Keratinocyte (primary cell): ENCODE data around the gene FBXO34. TPM values are rescaled to one million over a fixed set of nuclear protein-coding genes. Genes with fewer than 3 reads are reported as not detected.
A peak's percentile ranks its signal among the peaks of the same experiment; 100 is the strongest.

Experiments
- DNase-seq: peaks from one replicate; pipeline ENCODE4 v3.0.0-alpha.2; 2011; ENCODE audit warnings: low read depth, missing footprints, low spot score
- FAIRE-seq: peaks from 2 replicates; lab custom pipeline; 2011; peaks lifted over from hg19 to GRCh38; lab: Jason Lieb, UNC
- H2AFZ ChIP-seq: 2 replicates; pipeline ENCODE4 v1.6.0; 2012; ENCODE audit warnings: low read length, control low read depth, inconsistent platforms; ENCODE audit not compliant: control insufficient read depth
- H3K27ac ChIP-seq: 2 replicates; pipeline ENCODE4 v1.5.1; 2011; ENCODE audit warnings: low read length; ENCODE audit not compliant: control insufficient read depth, insufficient read depth
- H3K27me3 ChIP-seq: 3 replicates; pipeline ENCODE4 v1.6.0; 2011; ENCODE audit warnings: low read length; ENCODE audit not compliant: control insufficient read depth, insufficient read depth; ENCODE audit errors: extremely low read depth
- H3K36me3 ChIP-seq, 2 experiments: 2 replicates in 1 of 2; 3 replicates in 1 of 2; pipeline ENCODE4 v1.5.1; 2011; ENCODE audit warnings: low read length in 2 of 2, mild to moderate bottlenecking in 1 of 2; ENCODE audit not compliant: control insufficient read depth in 2 of 2, insufficient read depth in 2 of 2; ENCODE audit errors: extremely low read depth in 1 of 2
- H3K4me1 ChIP-seq: 3 replicates; pipeline ENCODE4 v1.5.1; 2011; ENCODE audit warnings: low read length; ENCODE audit not compliant: control insufficient read depth, insufficient read depth; ENCODE audit errors: extremely low read depth
- H3K4me2 ChIP-seq: 3 replicates; pipeline ENCODE4 v1.6.0; 2011; ENCODE audit warnings: low read depth, low read length; ENCODE audit not compliant: control insufficient read depth, insufficient read depth; ENCODE audit errors: extremely low read depth
- H3K4me3 ChIP-seq, 3 experiments: fragments of 200-600 bp in 1 of 3; sonication (generic) in 1 of 3; 2 replicates in 2 of 3; 3 replicates in 1 of 3; pipeline ENCODE4 v1.5.1; 2011 to 2016; ENCODE audit warnings: low read length in 3 of 3, mild to moderate bottlenecking in 3 of 3, control low read depth in 2 of 3, inconsistent platforms in 1 of 3, low read depth in 1 of 3, mixed read lengths in 1 of 3, mixed run types in 1 of 3, moderate library complexity in 1 of 3; ENCODE audit not compliant: control insufficient read depth in 2 of 3, insufficient read depth in 2 of 3; ENCODE audit errors: extremely low read depth in 1 of 3
- H3K79me2 ChIP-seq: 2 replicates; pipeline ENCODE4 v1.6.0; 2012; ENCODE audit warnings: low read length; ENCODE audit not compliant: control insufficient read depth, insufficient read depth
- H3K9ac ChIP-seq: 3 replicates; pipeline ENCODE4 v1.6.0; 2011; ENCODE audit warnings: low read length; ENCODE audit not compliant: control insufficient read depth, insufficient read depth; ENCODE audit errors: extremely low read depth
- H3K9me1 ChIP-seq: 3 replicates; pipeline ENCODE4 v1.6.0; 2011; ENCODE audit warnings: low read length; ENCODE audit not compliant: control insufficient read depth, insufficient read depth; ENCODE audit errors: extremely low read depth
- H3K9me3 ChIP-seq: 2 replicates; pipeline ENCODE4 v1.5.1; 2012; ENCODE audit warnings: low read depth, low read length; ENCODE audit not compliant: control insufficient read depth
- H4K20me1 ChIP-seq: 3 replicates; pipeline ENCODE4 v1.6.0; 2011; ENCODE audit warnings: low read length; ENCODE audit not compliant: control insufficient read depth, insufficient read depth; ENCODE audit errors: extremely low read depth
- EZH2 ChIP-seq: IDR thresholded peaks from one replicate; pipeline ENCODE4 v1.6.1; 2012; ENCODE audit warnings: inconsistent platforms, mild to moderate bottlenecking, low read length, moderate library complexity
- dilution Hi-C: fragments of 300-500 bp; cut with MboI; formaldehyde crosslinking; loops from one replicate; pipeline ENCODE4 v1.7.0; 2020; ENCODE audit warnings: low sequenced_read_pairs; ENCODE audit not compliant: extremely low pct_ligation_motif_present
- polyA plus RNA-seq, 5 experiments: library from polyadenylated mRNA; depleted of rRNA in 3 of 5; stranded (reverse) in 3 of 5; stranded (forward) in 1 of 5; unstranded in 1 of 5; fragments of >200 nt; gene quantifications; 1 replicate in 1 of 5; 2 replicates in 3 of 5; 3 replicates in 1 of 5; pipeline versions ENCODE4 v1.2.1 to v1.2.3, GENCODE V29; 2011 to 2012; ENCODE audit warnings: missing spikeins in 2 of 5, low read depth in 1 of 5, low replicate concordance in 1 of 5
- TF ChIP-seq, protein P1 (sequence below), 3 experiments: IDR thresholded peaks in 1 of 3; conservative IDR thresholded peaks in 1 of 3; optimal IDR thresholded peaks in 1 of 3; 2 replicates in 2 of 3; 3 replicates in 1 of 3; pipeline versions ENCODE3 to v1.5.1; 2011; ENCODE audit warnings: low read length in 3 of 3, mild to moderate bottlenecking in 3 of 3, moderate library complexity in 2 of 3, control low read depth in 1 of 3, inconsistent platforms in 1 of 3; ENCODE audit not compliant: insufficient read depth in 2 of 3; ENCODE audit errors: extremely low read depth in 1 of 3

FBXO34 gene
- polyA plus RNA-seq, 1 donor (not counting 4 experiments of a cell fraction or from before 2014, with no cell fraction given): 18.0 TPM

DNA sequence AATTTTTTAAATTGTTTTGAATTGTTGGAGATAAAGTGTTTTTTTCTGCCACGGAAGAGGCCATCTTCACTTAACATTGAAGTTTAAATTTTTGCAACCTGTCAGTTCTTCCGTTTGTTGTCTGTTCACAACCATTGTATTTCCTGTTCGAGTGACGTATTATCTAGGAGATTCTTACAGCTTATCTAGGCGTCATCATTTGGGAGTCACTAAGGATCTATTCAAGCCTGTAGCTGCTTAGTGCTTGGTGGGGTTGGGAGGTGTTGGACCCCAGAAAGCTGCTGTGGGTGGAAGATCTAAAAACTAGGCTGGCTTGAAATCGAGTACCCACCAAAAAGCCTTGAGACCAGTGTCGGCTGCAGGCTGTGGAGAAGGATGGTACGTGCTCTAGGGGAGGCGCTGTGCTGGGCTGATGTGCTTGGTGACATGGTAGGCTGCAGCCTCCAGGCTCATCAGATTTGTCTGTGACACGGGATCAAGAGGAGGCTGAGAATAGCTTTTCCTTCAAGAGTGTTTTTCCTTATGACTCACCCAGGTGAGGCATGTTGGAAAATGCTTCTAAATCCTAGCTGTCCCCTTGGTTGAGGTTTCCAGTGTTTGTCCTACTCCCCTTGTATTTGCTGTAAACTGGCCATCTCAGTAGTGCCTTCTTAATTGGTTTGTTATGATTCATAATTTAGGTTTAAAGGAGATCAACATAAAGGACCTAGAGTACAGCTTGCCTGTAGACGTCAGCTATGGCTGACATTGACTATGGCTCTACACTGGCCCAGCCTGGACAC lies 82.7 kb downstream of the FBXO34 start:
- Histone ChIP-seq H3K4me3 (no peak overlapping the region), H3K9ac (no peak overlapping the region), H3K9me3 (no peaks in the 10 kb centered on the region), H3K36me3 (peaks cover 19 to 26% of the 10 kb centered on the region in 2 experiments), H3K4me2 (peak overlapping the region; percentile 11), H3K9me1 (peaks cover 3% of the 10 kb centered on the region), H3K79me2 (no peaks in the 10 kb centered on the region), H3K4me1 (peaks cover 19% of the 10 kb centered on the region), H3K27ac (no peak overlapping the region), H3K27me3 (no peaks in the 10 kb centered on the region), H2AFZ (no peak overlapping the region), H4K20me1 (no peaks in the 10 kb centered on the region)
- FAIRE-seq: peak; percentile 95
- dilution Hi-C loops: no loop called here
- TF ChIP-seq, protein P1, sequence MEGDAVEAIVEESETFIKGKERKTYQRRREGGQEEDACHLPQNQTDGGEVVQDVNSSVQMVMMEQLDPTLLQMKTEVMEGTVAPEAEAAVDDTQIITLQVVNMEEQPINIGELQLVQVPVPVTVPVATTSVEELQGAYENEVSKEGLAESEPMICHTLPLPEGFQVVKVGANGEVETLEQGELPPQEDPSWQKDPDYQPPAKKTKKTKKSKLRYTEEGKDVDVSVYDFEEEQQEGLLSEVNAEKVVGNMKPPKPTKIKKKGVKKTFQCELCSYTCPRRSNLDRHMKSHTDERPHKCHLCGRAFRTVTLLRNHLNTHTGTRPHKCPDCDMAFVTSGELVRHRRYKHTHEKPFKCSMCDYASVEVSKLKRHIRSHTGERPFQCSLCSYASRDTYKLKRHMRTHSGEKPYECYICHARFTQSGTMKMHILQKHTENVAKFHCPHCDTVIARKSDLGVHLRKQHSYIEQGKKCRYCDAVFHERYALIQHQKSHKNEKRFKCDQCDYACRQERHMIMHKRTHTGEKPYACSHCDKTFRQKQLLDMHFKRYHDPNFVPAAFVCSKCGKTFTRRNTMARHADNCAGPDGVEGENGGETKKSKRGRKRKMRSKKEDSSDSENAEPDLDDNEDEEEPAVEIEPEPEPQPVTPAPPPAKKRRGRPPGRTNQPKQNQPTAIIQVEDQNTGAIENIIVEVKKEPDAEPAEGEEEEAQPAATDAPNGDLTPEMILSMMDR (optimal IDR thresholded peaks at IDR 0.05 in 1 of 3, IDR thresholded peaks at IDR 0.05 in 1 of 3, conservative IDR thresholded peaks at IDR 0.05 in 1 of 3; ENCODE audit: extremely low read depth in 1 of 3, insufficient read depth in 2 of 3, low read length in 3 of 3): peak in 1 of 3 experiments; percentile 23
- no peak for TF ChIP-seq EZH2
- no peak for DNase-seq

GRCh38 chr14:55354500-55354899 lies 83.3 kb downstream of the FBXO34 start:
- TF ChIP-seq, protein P1 (optimal IDR thresholded peaks at IDR 0.05 in 1 of 3, IDR thresholded peaks at IDR 0.05 in 1 of 3, conservative IDR thresholded peaks at IDR 0.05 in 1 of 3; ENCODE audit: extremely low read depth in 1 of 3, insufficient read depth in 2 of 3, low read length in 3 of 3): peak; percentile 64 to 78 (median 74)
- TF ChIP-seq EZH2: no peak
- Histone ChIP-seq H3K9ac (no peak overlapping the region), H3K36me3 (peaks cover 19 to 26% of the 10 kb centered on the region in 2 experiments), H3K4me2 (peak overlapping the region; percentile 11), H3K27ac (no peak overlapping the region), H3K4me3 (no peak overlapping the region), H2AFZ (no peak overlapping the region), H3K4me1 (peaks cover 12% of the 10 kb centered on the region), H3K79me2 (no peaks in the 10 kb centered on the region), H3K9me1 (peaks cover 3% of the 10 kb centered on the region), H4K20me1 (no peaks in the 10 kb centered on the region), H3K9me3 (no peaks in the 10 kb centered on the region), H3K27me3 (no peaks in the 10 kb centered on the region)
- dilution Hi-C loops: no loop called here
- no peak for DNase-seq
- FAIRE-seq: peak; percentile 43
